ENCODE measurements around the gene LRG1. TPM values are rescaled to one million over a fixed set of nuclear protein-coding genes. Genes with fewer than 3 reads are reported as not detected.

Gene LRG1
- total RNA-seq, 1 experiment from 2014 or later = 0.08 TPM

- Histone ChIP-seq H3K4me3 (ENCODE audit: low read depth in 2 of 2, low read length in 2 of 2) (no peak overlapping the region), H3K9me3 (ENCODE audit: control insufficient read depth, insufficient read depth, low read depth, low read length) (no peaks in the 10 kb centered on the region), H3K4me1 (ENCODE audit: control insufficient read depth, insufficient read depth, low read length) (peaks cover 2% of the 10 kb centered on the region), H3K36me3 (ENCODE audit: control insufficient read depth, insufficient read depth, low read length) (no peaks in the 10 kb centered on the region), H3K27ac (ENCODE audit: low read length) (no peak overlapping the region), H3K27me3 (ENCODE audit: control insufficient read depth, insufficient read depth, low read length) (no peaks in the 10 kb centered on the region)
- TF ChIP-seq CTCF (IDR thresholded peaks at IDR 0.05) = no peak
- TF ChIP-seq REST (IDR thresholded peaks at IDR 0.05; ENCODE audit: insufficient read depth in 1 of 2, low read depth in 2 of 2, low read length in 1 of 2) = no peak
- no peak for TF ChIP-seq POLR2AphosphoS5 (IDR thresholded peaks at IDR 0.05; ENCODE audit: low read depth, low read length)
- no peak for TF ChIP-seq SIN3A (IDR thresholded peaks at IDR 0.05; ENCODE audit: borderline replicate concordance, insufficient read depth, low read depth, low read length)
- TF ChIP-seq TCF7L2 (IDR thresholded peaks at IDR 0.05; ENCODE audit: low read depth, low read length) = no peak
- ChIA-PET POLR2A (no interaction called here), CTCF (no interaction called here)
- intact Hi-C loops (cut with micrococcal nuclease; ENCODE audit: unreplicated experiment) (no loop called here), in situ Hi-C loops (cut with HindIII; ENCODE audit: low pct_unique_long_range_greater_than_20kb, low sequenced_read_pairs) (no loop called here)
- no peak for DNase-seq (ENCODE audit: low read depth, low spot score)
- no TSS peak for BruUV-seq (replicated peaks)
- ATAC-seq = no peak
Observed at GRCh38 chr19:4511300-4512054, 28.4 kb downstream of the LRG1 start.

- TF ChIP-seq SIN3A (IDR thresholded peaks at IDR 0.05; ENCODE audit: borderline replicate concordance, insufficient read depth, low read depth, low read length) = no peak
- no peak for TF ChIP-seq REST (IDR thresholded peaks at IDR 0.05; ENCODE audit: insufficient read depth in 1 of 2, low read depth in 2 of 2, low read length in 1 of 2)
- no peak for TF ChIP-seq CTCF (IDR thresholded peaks at IDR 0.05)
- no peak for TF ChIP-seq TCF7L2 (IDR thresholded peaks at IDR 0.05; ENCODE audit: low read depth, low read length)
- no peak for TF ChIP-seq POLR2AphosphoS5 (IDR thresholded peaks at IDR 0.05; ENCODE audit: low read depth, low read length)
- POLR2A ChIA-PET = no interaction called here
- H3K9me3 ChIP-seq (ENCODE audit: control insufficient read depth, insufficient read depth, low read depth, low read length) = no peaks in the 10 kb centered on the region
- intact Hi-C loops (cut with micrococcal nuclease; ENCODE audit: unreplicated experiment) = no loop called here
- H3K27ac ChIP-seq (ENCODE audit: low read length) = no peak overlapping the region
- in situ Hi-C loops (cut with HindIII; ENCODE audit: low pct_unique_long_range_greater_than_20kb, low sequenced_read_pairs) = no loop called here
- no peaks in the 10 kb centered on the region for H3K4me1 ChIP-seq (ENCODE audit: control insufficient read depth, insufficient read depth, low read length)
- H3K27me3 ChIP-seq (ENCODE audit: control insufficient read depth, insufficient read depth, low read length) = no peaks in the 10 kb centered on the region
- ATAC-seq (0 out of 2 replicates have a peak, but pooled peaks have one; percentile 15), DNase-seq (ENCODE audit: low read depth, low spot score) (no peak)
- no peak overlapping the region for H3K4me3 ChIP-seq (ENCODE audit: low read depth in 2 of 2, low read length in 2 of 2)
- H3K36me3 ChIP-seq (ENCODE audit: control insufficient read depth, insufficient read depth, low read length) = no peaks in the 10 kb centered on the region
- CTCF ChIA-PET = no interaction called here
- BruUV-seq (replicated peaks) = no TSS peak
Observed at GRCh38 chr19:4510435-4511255, 29.2 kb downstream of the LRG1 start.
